Measurements from ENCODE around the gene HPDL.

The HPDL gene

GRCh38 chr1:45321444-45321843 lies 5.3 kb upstream of the HPDL start:
- in situ Hi-C loops (cut with MboI; ENCODE audit: low sequenced_read_pairs) = no loop called here

- in situ Hi-C loops (cut with MboI; ENCODE audit: low sequenced_read_pairs) = no loop called here
Observed at GRCh38 chr1:45322486-45323040, 4.1 kb upstream of the HPDL start.

- in situ Hi-C loops (cut with MboI; ENCODE audit: low sequenced_read_pairs) = no loop called here
Observed at GRCh38 chr1:45325851-45326506, 716 bp upstream of the HPDL start.

GRCh38 chr1:45327644-45328515 lies 1.2 kb downstream of the HPDL start:
- in situ Hi-C loops (cut with MboI; ENCODE audit: low sequenced_read_pairs) = no loop called here

- in situ Hi-C loops (cut with MboI; ENCODE audit: low sequenced_read_pairs) = no loop called here
Observed at GRCh38 chr1:45328680-45329079, 2.0 kb downstream of the HPDL start.

- in situ Hi-C loops (cut with MboI; ENCODE audit: low sequenced_read_pairs) = no loop called here
Observed at GRCh38 chr1:45329445-45329844, 2.8 kb downstream of the HPDL start.

- in situ Hi-C loops (cut with MboI; ENCODE audit: low sequenced_read_pairs) = no loop called here
Observed at GRCh38 chr1:45331436-45332345, 5.0 kb downstream of the HPDL start.

DNA sequence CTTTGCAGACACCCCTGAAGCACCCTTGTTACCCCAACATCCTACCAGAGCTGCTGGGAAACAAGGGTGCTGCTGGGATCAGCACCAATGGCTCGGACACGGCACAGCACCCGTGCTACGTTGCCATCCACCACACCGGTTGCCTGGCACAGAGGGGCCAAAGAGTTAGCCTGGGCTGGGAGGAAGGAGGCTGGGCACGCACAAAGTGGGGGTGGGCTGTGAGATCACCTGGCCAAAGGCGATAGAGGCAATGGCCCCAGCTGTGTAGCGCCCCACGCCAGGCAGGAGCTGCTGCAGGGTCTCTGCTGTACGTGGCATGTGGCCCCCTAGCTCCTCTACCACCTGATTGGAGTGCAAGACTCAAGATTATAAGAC lies 5.6 kb downstream of the HPDL start:
- in situ Hi-C loops (cut with MboI; ENCODE audit: low sequenced_read_pairs) = no loop called here

DNA sequence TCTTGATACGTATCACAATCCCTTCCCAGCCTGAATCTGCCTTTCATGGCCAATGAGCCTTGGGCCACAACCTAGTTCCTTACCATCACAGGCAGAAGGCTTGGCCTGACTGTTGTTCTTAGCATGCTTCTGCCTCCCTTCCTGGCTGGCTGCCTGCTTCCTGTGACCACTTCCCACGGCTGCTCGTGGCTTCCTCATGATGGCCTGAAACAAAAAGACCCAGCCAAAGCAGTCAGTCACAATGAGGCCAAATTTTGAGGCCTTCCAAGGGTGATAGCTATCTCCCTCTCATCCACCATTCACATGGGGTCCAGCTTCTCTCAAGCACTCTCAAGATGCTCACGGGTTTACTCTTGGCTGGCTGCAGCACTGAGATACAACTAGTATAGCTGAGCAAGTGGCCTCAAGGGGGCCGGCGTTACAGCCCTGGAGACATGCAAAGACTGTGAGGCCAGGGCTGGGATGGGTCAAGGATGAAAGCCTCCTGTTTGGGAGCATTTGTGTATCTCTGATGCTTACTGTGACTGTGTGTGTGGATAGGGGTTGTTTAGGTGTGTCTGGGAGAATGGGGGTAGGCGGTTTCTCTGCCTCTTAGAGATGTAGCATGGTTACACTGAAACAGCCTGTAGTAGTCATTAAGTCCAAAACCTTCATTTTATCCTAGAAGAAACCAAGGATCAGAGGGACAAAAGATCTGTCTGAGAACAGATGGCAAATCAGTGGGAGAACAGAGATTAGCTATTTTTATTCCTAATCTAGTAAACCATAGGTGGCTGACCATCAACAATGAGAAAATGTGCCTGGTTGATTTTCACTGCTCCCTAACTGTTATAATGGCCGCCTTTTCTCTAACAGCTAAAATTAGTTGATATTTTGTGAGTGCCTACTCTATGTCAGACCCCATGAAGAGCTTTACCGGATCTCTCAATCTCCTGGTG lies 7.9 kb downstream of the HPDL start:
- in situ Hi-C loops (cut with MboI; ENCODE audit: low sequenced_read_pairs) = no loop called here

DNA sequence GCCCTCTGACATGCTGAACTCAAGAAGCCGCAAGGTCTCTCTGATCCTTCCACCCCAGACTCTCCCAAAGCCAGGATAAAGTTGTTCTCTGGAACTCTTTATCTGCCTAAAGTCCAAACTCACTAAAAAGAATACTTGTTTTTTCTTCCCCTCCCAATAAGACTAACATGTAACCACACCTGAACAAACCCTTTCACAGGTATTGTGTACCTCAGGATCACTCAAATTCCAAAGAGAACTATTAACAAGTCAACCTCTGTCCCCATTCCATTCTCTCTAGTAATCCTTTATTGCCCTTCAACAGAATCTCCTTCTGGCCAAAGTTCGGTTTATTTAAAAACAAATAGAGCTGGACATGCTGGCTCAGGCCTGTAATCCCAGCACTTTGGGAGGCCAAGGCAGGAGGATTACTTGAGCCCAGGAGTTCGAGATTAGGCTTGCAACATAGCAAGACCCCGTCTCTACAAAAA lies 9.2 kb downstream of the HPDL start:
- in situ Hi-C loops (cut with MboI; ENCODE audit: low sequenced_read_pairs) = no loop called here

GRCh38 chr1:45337630-45338325 lies 11.1 kb downstream of the HPDL start:
- in situ Hi-C loops (cut with MboI; ENCODE audit: low sequenced_read_pairs) = no loop called here

GRCh38 chr1:45339789-45340558 lies 13.3 kb downstream of the HPDL start, which contains the start of the genes MUTYH and TOE1:
TSS of gene MUTYH (minus strand) at chr1:45340440. CDS start at chr1:45334505, 5,935 bp downstream.
TSS of gene TOE1 (plus strand) at chr1:45340170. CDS start at chr1:45340253, 83 bp downstream.
- in situ Hi-C loops (cut with MboI; ENCODE audit: low sequenced_read_pairs) = no loop called here

GRCh38 chr1:45340816-45341466 lies 14.2 kb downstream of the HPDL start:
- in situ Hi-C loops (cut with MboI; ENCODE audit: low sequenced_read_pairs) = no loop called here

DNA sequence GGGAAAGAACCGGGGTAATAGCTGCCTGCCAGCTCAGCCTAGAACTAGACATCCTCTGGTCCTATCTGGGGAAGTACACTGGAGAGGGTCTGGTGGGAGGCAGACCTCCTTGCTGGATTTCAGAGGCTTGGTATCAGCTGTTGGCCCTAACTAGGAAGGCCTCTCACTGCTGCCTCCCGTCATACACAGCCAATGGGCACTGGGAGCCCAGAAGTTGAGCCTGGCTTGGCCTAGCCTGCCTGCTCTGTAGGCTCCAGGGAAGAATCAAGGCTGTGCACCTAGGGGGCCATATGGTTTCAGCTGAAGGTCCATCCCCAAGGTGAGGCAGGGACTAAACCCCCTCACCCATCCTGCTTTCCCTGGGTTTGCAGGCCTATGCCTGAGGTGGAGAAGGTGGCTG lies 17.8 kb downstream of the HPDL start:
- in situ Hi-C loops (cut with MboI; ENCODE audit: low sequenced_read_pairs) = no loop called here

- in situ Hi-C loops (cut with MboI; ENCODE audit: low sequenced_read_pairs) = no loop called here
Observed at GRCh38 chr1:45345014-45345413, 18.3 kb downstream of the HPDL start.

GRCh38 chr1:45346473-45346872 lies 19.8 kb downstream of the HPDL start:
- in situ Hi-C loops (cut with MboI; ENCODE audit: low sequenced_read_pairs) = no loop called here

DNA sequence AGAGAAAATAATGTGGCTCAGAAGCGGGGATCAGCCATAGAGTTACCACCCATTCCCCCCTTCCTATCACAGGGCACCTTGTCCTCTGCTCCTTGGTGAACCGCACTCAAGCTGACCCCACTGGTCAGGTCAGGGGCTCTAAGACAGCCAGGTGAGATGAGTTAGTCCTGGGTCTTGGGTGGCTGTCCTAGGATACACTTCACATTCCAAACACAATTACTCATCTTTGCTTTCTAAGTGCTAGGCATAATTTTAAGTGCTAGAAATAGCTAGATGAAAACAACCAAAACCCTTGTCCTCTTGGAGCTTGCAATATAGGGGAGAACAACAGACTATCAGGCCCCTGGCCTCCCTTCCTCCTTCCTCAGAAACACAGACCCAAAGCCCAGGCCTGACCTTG lies 21.3 kb downstream of the HPDL start:
- in situ Hi-C loops (cut with MboI; ENCODE audit: low sequenced_read_pairs) = no loop called here

- in situ Hi-C loops (cut with MboI; ENCODE audit: low sequenced_read_pairs) = no loop called here
Observed at GRCh38 chr1:45348609-45348965, 21.9 kb downstream of the HPDL start.
